Limb (tissue), 2 donors: ENCODE results near the gene KMT5C.

Source experiments
- DNase-seq, 2 donors: peaks; one replicate each; pipeline ENCODE4 v3.0.0-alpha.2; 2016; ENCODE audit errors: extremely low spot score in 2 of 2

KMT5C gene

GRCh38 chr19:55384920-55385723 is 45.4 kb downstream of the KMT5C start:
- peak; percentile 94 to 96 for DNase-seq

DNA sequence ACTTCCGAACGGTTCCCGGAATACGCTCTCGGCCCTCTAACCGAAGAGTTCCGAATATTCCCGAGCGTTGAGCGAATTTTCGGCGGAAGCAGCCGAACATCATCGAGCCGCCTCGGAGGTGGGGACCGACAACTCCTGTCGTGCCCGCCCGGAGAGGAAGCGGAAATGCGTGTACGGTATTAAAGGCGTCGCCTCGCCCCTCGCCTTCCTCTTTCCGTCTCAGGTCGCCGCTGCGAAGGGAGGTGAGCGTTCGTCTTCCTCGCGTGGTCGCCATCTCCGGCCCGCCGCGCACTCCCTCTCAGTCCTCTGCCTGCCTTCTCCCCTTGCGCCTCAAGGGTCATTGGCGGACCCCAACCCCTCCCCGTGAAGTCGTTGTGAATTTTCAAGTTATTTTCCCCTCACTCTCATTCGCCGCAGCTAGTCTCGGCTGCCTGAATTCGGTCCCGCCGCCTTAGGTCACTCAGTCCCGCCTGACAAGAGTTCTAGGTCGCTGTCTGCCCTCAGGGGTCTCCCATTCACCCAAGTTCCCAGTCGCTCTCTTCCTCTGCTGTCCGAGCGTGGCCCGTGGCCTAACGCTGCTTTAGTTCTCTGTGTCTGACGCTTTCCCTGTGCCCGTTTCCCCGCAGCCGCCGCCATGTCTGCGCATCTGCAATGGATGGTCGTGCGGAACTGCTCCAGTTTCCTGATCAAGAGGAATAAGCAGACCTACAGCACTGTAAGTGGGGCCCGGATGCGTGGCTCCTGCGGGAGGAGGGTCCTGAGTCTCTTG is 46.2 kb downstream of the KMT5C start, which contains the start of gene RPL28:
Gene RPL28 (plus strand): TSS at position 209 of the 769 bp plus-strand sequence. CDS start 426 bp downstream, at position 635.
- peak; percentile 98 to 99 for DNase-seq

- DNase-seq, result no peak
These were observed 46.9 kb downstream of the KMT5C start for GRCh38 chr19:55386493-55386971.

DNA sequence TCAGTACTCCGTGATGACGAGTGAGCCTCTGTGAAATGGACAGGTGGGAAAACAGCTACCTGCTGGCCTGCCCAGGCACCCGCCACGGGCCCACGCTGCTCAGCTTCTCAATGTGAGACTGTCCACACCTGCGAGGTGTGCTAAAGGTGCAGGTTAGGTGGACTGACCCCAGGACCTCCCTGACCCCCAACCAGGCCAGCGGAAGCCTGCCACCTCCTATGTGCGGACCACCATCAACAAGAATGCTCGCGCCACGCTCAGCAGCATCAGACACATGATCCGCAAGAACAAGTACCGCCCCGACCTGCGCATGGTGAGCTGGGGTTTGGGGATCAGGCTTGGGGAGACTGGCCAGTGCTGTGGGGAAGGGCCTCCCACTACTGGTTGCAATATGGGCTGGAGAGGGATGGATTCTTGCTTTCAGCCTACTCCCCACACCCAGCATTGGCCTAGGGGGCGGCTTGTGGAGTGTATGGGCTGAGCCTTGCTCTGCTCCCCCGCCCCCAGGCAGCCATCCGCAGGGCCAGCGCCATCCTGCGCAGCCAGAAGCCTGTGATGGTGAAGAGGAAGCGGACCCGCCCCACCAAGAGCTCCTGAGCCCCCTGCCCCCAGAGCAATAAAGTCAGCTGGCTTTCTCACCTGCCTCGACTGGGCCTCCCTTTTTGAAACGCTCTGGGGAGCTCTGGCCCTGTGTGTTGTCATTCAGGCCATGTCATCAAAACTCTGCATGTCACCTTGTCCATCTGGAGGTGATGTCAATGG is 48.2 kb downstream of the KMT5C start:
- DNase-seq, result no peak

DNA sequence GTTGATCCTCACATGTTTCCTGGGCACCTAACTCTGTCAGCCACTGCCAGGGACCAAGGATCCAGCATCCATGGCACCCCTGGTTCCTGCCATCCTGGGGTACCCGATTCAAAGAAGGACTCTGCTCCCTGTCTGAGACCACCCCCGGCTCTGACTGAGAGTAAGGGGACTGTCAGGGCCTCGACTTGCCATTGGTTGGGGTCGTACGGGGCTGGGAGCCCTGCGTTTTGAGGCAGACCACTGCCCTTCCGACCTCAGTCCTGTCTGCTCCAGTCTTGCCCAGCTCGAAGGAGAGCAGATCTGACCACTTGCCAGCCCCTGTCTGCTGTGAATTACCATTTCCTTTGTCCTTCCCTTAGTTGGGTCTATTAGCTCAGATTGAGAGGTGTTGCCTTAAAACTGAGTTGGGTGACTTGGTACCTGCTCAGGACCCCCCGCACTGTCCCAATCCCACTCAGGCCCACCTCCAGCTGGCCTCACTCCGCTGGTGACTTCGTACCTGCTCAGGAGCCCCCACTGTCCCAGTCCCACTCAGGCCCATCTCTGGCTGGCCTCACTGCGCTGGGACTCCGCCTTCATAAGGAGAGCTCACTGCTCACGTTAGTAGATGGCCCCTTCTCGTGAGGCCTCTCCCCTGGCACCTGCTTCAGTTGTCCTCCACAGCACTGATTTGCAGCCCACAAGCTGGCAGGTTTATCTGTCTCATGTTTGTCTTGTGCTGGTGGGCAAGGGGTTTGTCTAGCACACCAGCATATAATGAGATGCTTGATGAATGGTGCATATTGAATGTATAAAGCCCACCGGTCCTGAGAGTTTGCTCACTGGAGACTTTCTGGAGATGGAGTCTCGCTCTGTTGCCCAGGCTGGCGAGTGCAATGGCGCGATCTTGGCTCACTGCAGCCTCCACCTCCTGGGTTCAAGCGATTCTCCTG is 50.0 kb downstream of the KMT5C start:
- no peak for DNase-seq

GRCh38 chr19:55390461-55390880 is 50.8 kb downstream of the KMT5C start:
- no peak for DNase-seq

GRCh38 chr19:55391191-55391670 is 51.6 kb downstream of the KMT5C start:
- DNase-seq, result no peak

DNA sequence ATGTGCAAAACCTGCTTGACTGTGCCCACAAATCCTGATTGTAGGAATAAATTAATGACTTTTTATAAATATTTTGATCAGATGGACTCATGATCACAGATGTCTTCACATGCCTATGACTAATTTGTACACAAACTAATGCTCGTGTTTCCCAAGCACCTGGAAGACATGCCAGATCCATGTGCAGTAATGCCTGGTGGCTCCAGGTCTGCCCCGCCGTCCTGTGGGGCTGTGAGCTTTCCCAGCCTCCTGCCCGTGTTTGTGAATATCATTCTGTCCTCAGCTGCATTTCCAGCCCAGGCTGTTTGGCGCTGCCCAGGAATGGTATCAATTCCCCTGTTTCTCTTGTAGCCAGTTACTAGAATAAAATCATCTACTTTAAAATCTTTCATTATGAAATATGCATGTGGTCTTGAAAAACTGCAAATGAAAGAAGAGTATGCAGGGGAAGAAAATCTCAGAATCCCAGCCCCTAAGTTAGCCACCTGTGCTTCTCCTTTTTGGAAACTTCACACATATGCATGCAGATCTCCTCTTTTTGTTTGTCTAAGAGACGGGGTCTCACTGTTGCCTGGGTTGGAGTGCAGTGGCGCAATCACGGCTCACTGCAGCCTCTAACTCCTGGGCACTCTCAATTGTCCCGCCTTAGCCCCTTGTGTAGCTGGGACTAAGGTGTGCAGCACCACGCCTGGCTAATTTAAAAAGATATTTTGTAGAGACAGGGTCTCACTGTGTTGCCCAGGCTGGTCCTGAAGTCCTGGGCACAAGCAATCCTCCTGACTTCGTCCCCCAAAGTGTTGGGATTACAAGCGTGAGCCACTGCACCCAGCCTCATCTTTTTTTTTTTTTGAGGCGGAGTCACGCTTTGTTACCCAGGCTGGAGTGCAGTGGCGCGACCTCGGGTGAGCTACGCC is 52.3 kb downstream of the KMT5C start:
- no peak for DNase-seq

DNA sequence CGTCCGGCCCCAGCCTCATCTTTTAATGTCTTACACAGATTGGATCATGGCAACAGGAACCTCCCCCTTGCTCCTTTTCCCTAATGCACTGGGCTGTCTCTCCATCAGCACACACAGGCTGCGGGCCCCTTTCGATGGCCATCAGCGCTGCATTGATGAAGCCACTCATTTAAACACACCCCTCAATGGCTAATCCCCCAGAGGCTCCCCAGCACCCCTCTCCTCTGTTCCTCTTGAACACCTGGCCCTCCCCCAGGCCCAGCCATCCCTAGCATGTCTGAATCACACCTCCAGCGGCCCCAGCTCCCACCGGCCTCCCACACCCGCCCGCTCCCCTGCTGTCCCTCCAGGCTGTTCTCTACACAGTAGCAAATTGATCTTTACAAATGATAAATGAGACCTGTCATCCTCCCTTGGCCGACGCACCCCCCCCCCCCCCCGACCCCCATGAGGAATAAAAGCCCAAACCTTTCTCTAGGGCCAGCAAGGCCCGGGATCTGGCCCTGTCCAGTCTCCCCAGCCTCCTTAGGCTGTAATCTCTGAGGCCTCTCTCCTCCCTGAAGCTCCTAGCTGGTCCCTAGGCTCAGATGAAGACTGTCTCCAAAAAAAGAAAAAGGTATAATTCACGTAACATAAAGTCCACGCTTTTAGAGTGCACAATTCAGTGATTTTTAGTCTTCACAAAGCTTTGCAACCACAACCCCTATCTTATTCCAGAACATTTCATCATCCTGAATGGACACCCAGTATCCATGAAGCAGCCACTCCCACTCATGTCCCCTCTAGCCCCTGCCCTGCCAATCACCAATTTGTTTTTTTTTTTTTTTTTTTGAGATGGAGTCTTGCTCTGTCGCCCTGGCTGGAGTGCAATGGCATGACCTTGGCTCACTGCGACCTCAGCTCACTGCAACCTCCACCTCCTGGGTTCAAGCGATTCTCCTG is 53.4 kb downstream of the KMT5C start:
- DNase-seq, result no peak
